Gastroesophageal sphincter (tissue), 4 donors: Measurements from ENCODE around the gene DCLK2. TPM values are rescaled to one million over a fixed set of nuclear protein-coding genes. Genes with fewer than 3 reads are reported as not detected.

Experiments
- ATAC-seq: fragments of 150-250 bp; one replicate; pipeline ENCODE4 v1.9.1; 2016; ENCODE audit warnings: mild to moderate bottlenecking, moderate library complexity
- H3K27ac ChIP-seq, 4 donors: fragments of 200-600 bp; sonication (generic) in 3 of 4; 1 replicate in 3 of 4; 2 replicates in 1 of 4; pipeline ENCODE4 v1.5.1; 2016 to 2019
- H3K27me3 ChIP-seq: fragments of 200-600 bp; sonication (generic); one replicate; pipeline ENCODE4 v1.5.1; 2019
- H3K36me3 ChIP-seq, 2 donors: fragments of 200-600 bp; sonication (generic); one replicate each; pipeline ENCODE4 v1.5.1; 2019; ENCODE audit warnings: control low read depth in 1 of 2
- H3K4me1 ChIP-seq, 3 donors: fragments of 200-600 bp; sonication (generic); 1 replicate in 2 of 3; 2 replicates in 1 of 3; pipeline ENCODE4 v1.5.1; 2016 to 2019; ENCODE audit warnings: control low read depth in 2 of 3
- H3K4me3 ChIP-seq, 2 donors: fragments of 200-600 bp; sonication (generic); one replicate each; pipeline ENCODE4 v1.5.1; 2019; ENCODE audit warnings: mild to moderate bottlenecking in 1 of 2, moderate library complexity in 1 of 2
- H3K9me3 ChIP-seq, 3 donors: fragments of 200-600 bp; sonication (generic); one replicate each; pipeline ENCODE4 v1.5.1; 2017 to 2019; ENCODE audit warnings: control low read depth in 2 of 3
- CTCF ChIP-seq, 4 experiments: fragments of 200-600 bp in 2 of 4; fragments of 450-650 bp in 2 of 4; sonication (generic) in 1 of 4; IDR thresholded peaks; one replicate each; pipeline ENCODE4 v1.5.1; 2017 to 2019; ENCODE audit warnings: antibody characterized with exemption in 4 of 4, mild to moderate bottlenecking in 2 of 4, moderate library complexity in 2 of 4
- EP300 ChIP-seq: sonication (generic); formaldehyde crosslinking; IDR thresholded peaks from one replicate; pipeline ENCODE4 v1.6.1; 2017; ENCODE audit warnings: antibody characterized with exemption, mild to moderate bottlenecking
- POLR2A ChIP-seq, 2 donors: fragments of 450-650 bp; IDR thresholded peaks; one replicate each; pipeline ENCODE4 v1.6.1; 2017; ENCODE audit warnings: antibody characterized with exemption in 2 of 2, mild to moderate bottlenecking in 2 of 2, moderate library complexity in 1 of 2
- POLR2AphosphoS5 ChIP-seq: sonication (generic); formaldehyde crosslinking; IDR thresholded peaks from one replicate; pipeline ENCODE4 v1.6.1; 2017; ENCODE audit warnings: antibody characterized with exemption
- WGBS, 2 donors: methylation state at CpG; one replicate each; pipeline ENCODE4 v1.1.5; 2018; ENCODE audit warnings: low coverage in 1 of 2; 5-methylcytosine and 5-hydroxymethylcytosine counted together
- total RNA-seq, 4 donors: library from RNA; depleted of rRNA; stranded (reverse); fragments of >200 nt; gene quantifications; one replicate each; pipeline ENCODE4 v1.1.0, GENCODE V29; 2016

DCLK2 gene
- total RNA-seq, 4 donors from 2014 or later: 17.1 to 33.0 (median 19.7) TPM

GRCh38 chr4:150265806-150266205 is 187.6 kb downstream of the DCLK2 start:
- no peak for ATAC-seq
- Histone ChIP-seq H3K36me3 (peaks cover 0 to 31% of the 10 kb centered on the region in 2 donors), H3K4me3 (no peak overlapping the region), H3K9me3 (no peaks in the 10 kb centered on the region), H3K27me3 (no peaks in the 10 kb centered on the region), H3K27ac (no peak overlapping the region), H3K4me1 (no peaks in the 10 kb centered on the region)
- WGBS, 2 donors: 88 to 100% methylated on average over 1 of the region's 1 CpG
- no peak for TF ChIP-seq POLR2AphosphoS5
- TF ChIP-seq CTCF (IDR thresholded peaks at IDR 0.05): no peak
- TF ChIP-seq POLR2A (IDR thresholded peaks at IDR 0.05): no peak
- no peak for TF ChIP-seq EP300

- Histone ChIP-seq H3K27ac (no peak overlapping the region), H3K36me3 (peaks cover 0 to 37% of the 10 kb centered on the region in 2 donors), H3K27me3 (no peaks in the 10 kb centered on the region), H3K4me1 (no peaks in the 10 kb centered on the region), H3K4me3 (no peak overlapping the region), H3K9me3 (peaks cover 0 to 9% (median 0%) of the 10 kb centered on the region in 3 donors)
- 91 to 93% methylated on average over 1 of the region's 1 CpG for WGBS, 2 donors
- TF ChIP-seq POLR2AphosphoS5 (no peak), CTCF (IDR thresholded peaks at IDR 0.05) (no peak), EP300 (no peak), POLR2A (IDR thresholded peaks at IDR 0.05) (no peak)
- ATAC-seq: no peak
These were observed 190.2 kb downstream of the DCLK2 start for GRCh38 chr4:150268444-150268843.

DNA sequence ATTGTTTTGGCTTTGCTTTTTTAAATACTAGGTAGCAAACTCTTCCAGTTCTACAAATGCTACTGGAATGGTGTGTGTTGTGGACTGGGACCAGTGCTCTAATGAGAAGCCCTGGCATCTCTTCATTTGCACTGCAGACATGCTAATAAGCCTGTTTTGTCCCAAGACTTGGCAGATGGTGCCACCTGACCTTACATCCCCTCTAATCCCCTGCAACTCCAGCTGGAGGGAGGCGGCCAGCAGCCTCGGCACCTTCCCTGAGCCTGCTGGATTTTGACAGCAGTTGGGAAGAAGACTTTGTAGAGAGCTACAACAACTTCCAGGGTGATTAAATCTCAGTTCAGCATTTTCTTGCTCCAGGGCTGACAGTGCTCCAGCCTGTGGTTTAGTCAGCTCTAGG is 200.0 kb downstream of the DCLK2 start:
- no CpG with 5 or more reads among the region's 2 CpGs for WGBS, 2 donors
- H3K27me3 ChIP-seq: no peaks in the 10 kb centered on the region
- H3K4me1 ChIP-seq: peaks cover 0 to 15% (median 0%) of the 10 kb centered on the region in 3 donors
- no peak overlapping the region for H3K4me3 ChIP-seq
- peaks cover 0 to 22% (median 0%) of the 10 kb centered on the region in 3 donors for H3K9me3 ChIP-seq
- ATAC-seq: no peak
- H3K27ac ChIP-seq: no peak overlapping the region
- TF ChIP-seq POLR2A (IDR thresholded peaks at IDR 0.05) (no peak), EP300 (no peak), POLR2AphosphoS5 (no peak), CTCF (IDR thresholded peaks at IDR 0.05) (no peak)
- peaks cover 0 to 27% of the 10 kb centered on the region in 2 donors for H3K36me3 ChIP-seq

DNA sequence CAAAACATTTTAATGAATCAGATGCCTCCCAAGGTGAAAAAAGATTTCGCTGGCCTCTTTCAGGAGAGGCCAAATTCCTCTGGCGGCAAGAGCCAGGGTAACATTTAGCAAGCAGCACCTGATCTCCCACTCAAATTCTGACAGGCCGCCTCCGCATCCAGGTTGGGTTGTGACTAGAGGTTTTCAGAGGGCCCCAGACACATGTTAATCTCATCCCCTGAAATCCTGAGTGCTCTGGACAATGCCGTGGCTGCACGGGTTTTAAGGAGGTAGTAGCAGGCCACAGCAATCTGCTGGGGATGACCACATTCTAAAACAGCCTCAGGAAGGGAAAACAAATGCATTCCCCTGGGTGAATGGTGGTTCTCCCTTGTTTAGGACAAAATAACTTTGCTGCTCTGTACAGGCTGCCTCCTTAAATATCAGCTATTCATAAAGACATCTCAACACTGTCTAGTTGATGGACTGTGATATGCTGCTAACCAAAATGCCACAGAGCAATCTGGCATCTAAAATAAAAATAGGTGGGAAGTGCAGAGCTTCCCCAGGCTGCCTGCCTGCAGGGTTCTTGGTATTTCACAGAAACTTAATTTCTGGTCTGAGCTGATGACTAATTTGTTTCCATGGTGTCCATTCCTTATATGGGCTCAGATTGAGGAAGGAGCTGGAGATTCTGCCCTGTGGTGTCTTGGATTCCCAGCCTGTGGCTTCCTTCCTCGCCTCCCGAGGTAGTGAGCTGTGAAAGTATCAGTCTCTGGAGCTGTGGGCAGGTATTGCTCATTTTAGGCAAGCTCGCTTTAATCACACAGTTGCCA is 202.0 kb downstream of the DCLK2 start:
- Histone ChIP-seq H3K4me1 (peaks cover 0 to 15% (median 0%) of the 10 kb centered on the region in 3 donors), H3K27me3 (no peaks in the 10 kb centered on the region), H3K4me3 (no peak overlapping the region), H3K9me3 (peaks cover 0 to 13% (median 0%) of the 10 kb centered on the region in 3 donors), H3K27ac (peak overlapping the region in 3 of 4 donors; percentile 24 to 67 (median 49)), H3K36me3 (peaks cover 0 to 36% of the 10 kb centered on the region in 2 donors)
- WGBS, 2 donors: 26 to 33% methylated on average over 3 to 5 of the region's 9 CpGs
- ATAC-seq: peak; percentile 53
- TF ChIP-seq POLR2A (IDR thresholded peaks at IDR 0.05) (no peak), POLR2AphosphoS5 (no peak), CTCF (IDR thresholded peaks at IDR 0.05) (no peak), EP300 (no peak)

DNA sequence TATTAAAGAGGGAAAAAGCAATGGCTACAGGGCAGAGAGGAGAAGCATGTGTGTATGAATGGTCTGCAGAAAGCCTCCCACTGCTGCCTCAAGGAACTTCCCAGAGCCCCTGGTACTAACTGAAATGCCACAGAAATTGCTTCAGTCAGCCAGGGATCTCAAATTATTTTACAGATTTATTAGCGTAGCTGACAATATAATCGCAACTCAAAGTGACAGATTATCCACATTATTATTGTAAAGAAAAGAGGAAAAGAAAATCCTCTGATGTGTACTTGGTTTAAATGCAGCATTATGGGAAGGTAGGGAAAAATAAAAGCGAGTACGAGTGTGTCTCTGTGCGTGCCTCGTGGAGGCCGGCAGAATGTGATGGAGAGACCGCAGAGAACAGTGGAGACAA is 202.7 kb downstream of the DCLK2 start:
- peaks cover 0 to 15% (median 0%) of the 10 kb centered on the region in 3 donors for H3K4me1 ChIP-seq
- TF ChIP-seq CTCF (IDR thresholded peaks at IDR 0.05) (no peak), EP300 (no peak), POLR2A (IDR thresholded peaks at IDR 0.05) (no peak), POLR2AphosphoS5 (no peak)
- no peak overlapping the region for H3K4me3 ChIP-seq
- ATAC-seq: no peak
- WGBS, 2 donors: 78 to 86% methylated on average over 8 of the region's 8 CpGs
- H3K9me3 ChIP-seq: peaks cover 0 to 9% (median 0%) of the 10 kb centered on the region in 3 donors
- peaks cover 0 to 41% of the 10 kb centered on the region in 2 donors for H3K36me3 ChIP-seq
- H3K27ac ChIP-seq: peak overlapping the region in 1 of 4 donors; percentile 24
- H3K27me3 ChIP-seq: no peaks in the 10 kb centered on the region
